WTC11 (cell line): ENCODE results near the gene TSPAN17. TPM values are rescaled to one million over a fixed set of nuclear protein-coding genes. Genes with fewer than 3 reads are reported as not detected.

ENCODE experiments used
- ATAC-seq: fragments of 200-7000 bp; cut with Tn5 transposase; 2 replicates; pipeline ENCODE4 v1.10.0; 2021; ENCODE audit warnings: mild to moderate bottlenecking, moderate library complexity
- CTCF ChIA-PET: fragments of 300-600 bp; sonication (Branson Sonifier 250); formaldehyde crosslinking; loops from one replicate; lab custom pipeline; 2021; ENCODE audit warnings: antibody characterized with exemption; lab: Charles Lee
- POLR2A ChIA-PET: fragments of 350-600 bp; sonication (Branson Sonifier 250); formaldehyde crosslinking; loops from one replicate; lab custom pipeline; 2021; ENCODE audit warnings: antibody characterized with exemption; lab: Charles Lee
- DNase-seq: peaks from one replicate; pipeline ENCODE4 v3.0.0; 2021; ENCODE audit warnings: low spot score
- H3K27ac Mint-ChIP-seq: 2 replicates; pipeline ENCODE4 v1.8.0; 2021; ENCODE audit warnings: mixed read lengths
- H3K27me3 Mint-ChIP-seq: 2 replicates; pipeline ENCODE4 v1.8.0; 2021; ENCODE audit warnings: low read depth, mild to moderate bottlenecking, moderate library complexity, mixed read lengths
- H3K36me3 Mint-ChIP-seq: 2 replicates; pipeline ENCODE4 v1.8.0; 2021; ENCODE audit warnings: mixed read lengths
- H3K4me1 Mint-ChIP-seq: 2 replicates; pipeline ENCODE4 v1.8.0; 2022; ENCODE audit warnings: mixed read lengths
- H3K4me3 Mint-ChIP-seq: 2 replicates; pipeline ENCODE4 v1.8.0; 2021; ENCODE audit warnings: mild to moderate bottlenecking, moderate library complexity, mixed read lengths
- H3K9me3 Mint-ChIP-seq: 2 replicates; pipeline ENCODE4 v1.8.0; 2021; ENCODE audit warnings: mixed read lengths
- AR ChIP-seq: fragments of 250-450 bp; sonication (Bioruptor Pico); IDR thresholded peaks from 2 replicates; pipeline ENCODE4 v1.9.0; 2021; ENCODE audit warnings: mild to moderate bottlenecking
- CBFB ChIP-seq: sonication (generic); formaldehyde crosslinking; IDR thresholded peaks from 2 replicates; pipeline ENCODE4 v1.8.1; 2022; ENCODE audit warnings: mild to moderate bottlenecking, low read depth, missing genetic modification reagents
- CREM ChIP-seq: sonication (generic); formaldehyde crosslinking; IDR thresholded peaks from 2 replicates; pipeline ENCODE4 v1.8.1; 2022; ENCODE audit warnings: mild to moderate bottlenecking, missing genetic modification reagents, moderate library complexity
- CTCF ChIP-seq: fragments of 200-600 bp; IDR thresholded peaks from 2 replicates; pipeline ENCODE4 v1.8.0; 2022; ENCODE audit warnings: antibody characterized with exemption
- FOXP4 ChIP-seq: sonication (generic); formaldehyde crosslinking; IDR thresholded peaks from 2 replicates; pipeline ENCODE4 v1.8.0; 2022; ENCODE audit warnings: mild to moderate bottlenecking, missing genetic modification reagents
- GRHL2 ChIP-seq: fragments of 250-450 bp; sonication (Bioruptor Pico); IDR thresholded peaks from 2 replicates; pipeline ENCODE4 v1.8.0; 2022; ENCODE audit warnings: mild to moderate bottlenecking, moderate library complexity; ENCODE audit not compliant: insufficient replicate concordance, severe bottlenecking
- HMGA2 ChIP-seq: fragments of 250-450 bp; sonication (Bioruptor Pico); IDR thresholded peaks from 2 replicates; pipeline ENCODE4 v1.4.0; 2021; ENCODE audit warnings: mild to moderate bottlenecking, moderate library complexity
- MAX ChIP-seq: sonication (generic); formaldehyde crosslinking; IDR thresholded peaks from 2 replicates; pipeline ENCODE4 v1.8.0; 2022; ENCODE audit warnings: mild to moderate bottlenecking, missing genetic modification reagents
- NFYB ChIP-seq: sonication (generic); formaldehyde crosslinking; conservative IDR thresholded peaks from 2 replicates; pipeline ENCODE4 v1.8.0; 2022; ENCODE audit warnings: low read depth, missing genetic modification reagents
- PRDM15 ChIP-seq: sonication (generic); formaldehyde crosslinking; IDR thresholded peaks from 2 replicates; pipeline ENCODE4 v1.8.0; 2022; ENCODE audit warnings: missing genetic modification reagents
- PREB ChIP-seq: sonication (generic); formaldehyde crosslinking; IDR thresholded peaks from 2 replicates; pipeline ENCODE4 v1.8.1; 2022; ENCODE audit warnings: mild to moderate bottlenecking, missing genetic modification reagents, moderate library complexity, borderline replicate concordance
- RELA ChIP-seq: sonication (generic); formaldehyde crosslinking; IDR thresholded peaks from 2 replicates; pipeline ENCODE4 v1.8.1; 2022; ENCODE audit warnings: missing genetic modification reagents, mild to moderate bottlenecking, borderline replicate concordance
- SMAD3 ChIP-seq: sonication (generic); formaldehyde crosslinking; IDR thresholded peaks from 2 replicates; pipeline ENCODE4 v1.8.0; 2022; ENCODE audit warnings: missing genetic modification reagents, mild to moderate bottlenecking, borderline replicate concordance
- SMAD4 ChIP-seq: sonication (generic); formaldehyde crosslinking; IDR thresholded peaks from 2 replicates; pipeline ENCODE4 v1.8.0; 2022; ENCODE audit warnings: mild to moderate bottlenecking, missing genetic modification reagents
- SOX15 ChIP-seq: fragments of 250-450 bp; sonication (Bioruptor Pico); IDR thresholded peaks from 2 replicates; pipeline ENCODE4 v1.9.0; 2021; ENCODE audit warnings: mild to moderate bottlenecking
- STAT6 ChIP-seq: sonication (generic); formaldehyde crosslinking; conservative IDR thresholded peaks from 2 replicates; pipeline ENCODE4 v1.8.1; 2023; ENCODE audit warnings: mild to moderate bottlenecking, low read depth, missing genetic modification reagents, moderate library complexity
- TEAD4 ChIP-seq: sonication (generic); formaldehyde crosslinking; IDR thresholded peaks from 2 replicates; pipeline ENCODE4 v1.8.0; 2022; ENCODE audit warnings: mild to moderate bottlenecking, missing genetic modification reagents
- ZBTB21 ChIP-seq: sonication (generic); formaldehyde crosslinking; IDR thresholded peaks from 2 replicates; pipeline ENCODE4 v1.8.1; 2023; ENCODE audit warnings: mild to moderate bottlenecking, missing genetic modification reagents, borderline replicate concordance
- total RNA-seq: library from RNA; stranded (reverse); gene quantifications from 3 replicates; pipeline ENCODE4 v1.2.3, GENCODE V29; 2021

TSPAN17 gene
- total RNA-seq, 1 experiment from 2014 or later, result 47.8 TPM

GRCh38 chr5:176626876-176627236, 20.4 kb upstream of the TSPAN17 start:
- TF ChIP-seq RELA, result no peak
- no peak for TF ChIP-seq MAX (CRISPR knock-in tag)
- TF ChIP-seq TEAD4 (CRISPR knock-in tag), result no peak
- TF ChIP-seq SMAD4 (CRISPR knock-in tag), result no peak
- TF ChIP-seq PREB (CRISPR knock-in tag), result no peak
- TF ChIP-seq SOX15 (CRISPR knock-in tag), result no peak
- TF ChIP-seq AR (CRISPR knock-in tag), result no peak
- no peak for TF ChIP-seq FOXP4 (CRISPR knock-in tag)
- TF ChIP-seq NFYB, result no peak
- no peak for TF ChIP-seq PRDM15 (CRISPR knock-in tag)
- no peak for TF ChIP-seq STAT6
- no peak for TF ChIP-seq ZBTB21 (CRISPR knock-in tag)
- TF ChIP-seq CTCF, result no peak
- no peak for TF ChIP-seq GRHL2 (CRISPR knock-in tag)
- TF ChIP-seq HMGA2 (CRISPR knock-in tag), result no peak
- no peak for TF ChIP-seq CREM (CRISPR knock-in tag)
- TF ChIP-seq SMAD3, result no peak
- TF ChIP-seq CBFB (CRISPR knock-in tag), result no peak
- Mint-ChIP-seq H3K27ac (no peak overlapping the region), H3K4me3 (no peak overlapping the region), H3K27me3 (peaks cover 43% of the 10 kb centered on the region), H3K9me3 (no peaks in the 10 kb centered on the region), H3K4me1 (peaks cover 26% of the 10 kb centered on the region), H3K36me3 (no peaks in the 10 kb centered on the region)
- ATAC-seq, result no peak
- CTCF ChIA-PET, result interaction anchor here (0.9 kb wide), 1 partner anchor 34 kb away, joined by 3 read pairs; no protein-coding TSS in a partner anchor
- POLR2A ChIA-PET, result interaction anchor here (0.7 kb wide), 1 partner anchor 845 kb away, joined by 4 read pairs; no protein-coding TSS in a partner anchor
- DNase-seq, result no peak
